ENCODE results near the gene CSDE1.

CSDE1 gene

DNA sequence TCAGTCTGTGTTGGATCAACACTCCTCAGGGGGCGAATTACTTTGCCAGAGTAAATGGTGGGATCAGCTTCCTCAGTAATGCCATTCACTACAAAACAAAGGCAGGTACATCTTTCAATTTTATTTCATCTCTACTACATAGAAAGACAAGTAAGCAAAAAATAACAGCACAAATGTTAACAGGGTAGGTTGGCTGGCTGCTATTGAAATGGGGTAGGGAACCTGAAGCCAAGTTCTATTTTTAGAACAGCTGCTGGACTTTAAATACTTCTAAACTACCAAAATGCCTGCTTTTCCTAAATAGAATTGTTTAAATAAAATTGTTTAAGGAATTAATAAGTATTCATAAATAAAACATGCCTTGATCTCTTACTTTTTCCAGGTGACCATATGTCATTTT is 33.9 kb downstream of the CSDE1 start:
- Histone ChIP-seq H3K27me3 (ENCODE audit: insufficient read depth, poor library complexity, severe bottlenecking) (no peaks in the 10 kb centered on the region), H3K9me3 (ENCODE audit: severe bottlenecking) (no peaks in the 10 kb centered on the region), H3K27ac (ENCODE audit: poor library complexity, severe bottlenecking) (no peak overlapping the region), H3K4me1 (ENCODE audit: insufficient read depth, poor library complexity, severe bottlenecking) (no peaks in the 10 kb centered on the region), H3K4me3 (ENCODE audit: severe bottlenecking) (no peak overlapping the region), H3K36me3 (ENCODE audit: low read depth) (peaks cover 100% of the 10 kb centered on the region)
- ATAC-seq (ENCODE audit: low read depth) (no peak), DNase-seq (ENCODE audit: low spot score) (no peak)
- TF ChIP-seq, protein P1, sequence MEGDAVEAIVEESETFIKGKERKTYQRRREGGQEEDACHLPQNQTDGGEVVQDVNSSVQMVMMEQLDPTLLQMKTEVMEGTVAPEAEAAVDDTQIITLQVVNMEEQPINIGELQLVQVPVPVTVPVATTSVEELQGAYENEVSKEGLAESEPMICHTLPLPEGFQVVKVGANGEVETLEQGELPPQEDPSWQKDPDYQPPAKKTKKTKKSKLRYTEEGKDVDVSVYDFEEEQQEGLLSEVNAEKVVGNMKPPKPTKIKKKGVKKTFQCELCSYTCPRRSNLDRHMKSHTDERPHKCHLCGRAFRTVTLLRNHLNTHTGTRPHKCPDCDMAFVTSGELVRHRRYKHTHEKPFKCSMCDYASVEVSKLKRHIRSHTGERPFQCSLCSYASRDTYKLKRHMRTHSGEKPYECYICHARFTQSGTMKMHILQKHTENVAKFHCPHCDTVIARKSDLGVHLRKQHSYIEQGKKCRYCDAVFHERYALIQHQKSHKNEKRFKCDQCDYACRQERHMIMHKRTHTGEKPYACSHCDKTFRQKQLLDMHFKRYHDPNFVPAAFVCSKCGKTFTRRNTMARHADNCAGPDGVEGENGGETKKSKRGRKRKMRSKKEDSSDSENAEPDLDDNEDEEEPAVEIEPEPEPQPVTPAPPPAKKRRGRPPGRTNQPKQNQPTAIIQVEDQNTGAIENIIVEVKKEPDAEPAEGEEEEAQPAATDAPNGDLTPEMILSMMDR (IDR thresholded peaks at IDR 0.05; ENCODE audit: poor library complexity, severe bottlenecking) = no peak

DNA sequence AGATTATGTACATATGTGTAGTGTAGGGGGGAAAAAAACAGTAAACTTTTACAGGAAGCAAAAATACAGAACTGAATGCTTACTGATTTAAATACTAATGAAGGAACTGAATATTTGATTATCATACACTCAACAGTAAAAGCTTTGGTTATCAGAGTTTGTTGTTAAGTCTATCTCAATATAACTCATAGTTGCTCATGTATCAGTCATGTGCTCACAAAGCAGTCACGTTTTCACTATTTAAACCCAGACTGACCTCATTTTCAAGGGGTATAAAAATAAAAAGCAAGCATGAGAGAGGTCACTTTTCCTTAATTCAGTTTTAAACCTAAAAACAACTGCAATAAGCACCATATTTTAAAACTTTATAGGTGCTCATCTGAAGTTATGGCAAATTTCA is 34.3 kb downstream of the CSDE1 start:
- H3K27ac ChIP-seq (ENCODE audit: poor library complexity, severe bottlenecking) = no peak overlapping the region
- no peak overlapping the region for H3K4me3 ChIP-seq (ENCODE audit: severe bottlenecking)
- DNase-seq (ENCODE audit: low spot score) (no peak), ATAC-seq (ENCODE audit: low read depth) (no peak)
- peaks cover 100% of the 10 kb centered on the region for H3K36me3 ChIP-seq (ENCODE audit: low read depth)
- H3K27me3 ChIP-seq (ENCODE audit: insufficient read depth, poor library complexity, severe bottlenecking) = no peaks in the 10 kb centered on the region
- H3K9me3 ChIP-seq (ENCODE audit: severe bottlenecking) = no peaks in the 10 kb centered on the region
- H3K4me1 ChIP-seq (ENCODE audit: insufficient read depth, poor library complexity, severe bottlenecking) = no peaks in the 10 kb centered on the region
- TF ChIP-seq, protein P1 (IDR thresholded peaks at IDR 0.05; ENCODE audit: poor library complexity, severe bottlenecking) = no peak

DNA sequence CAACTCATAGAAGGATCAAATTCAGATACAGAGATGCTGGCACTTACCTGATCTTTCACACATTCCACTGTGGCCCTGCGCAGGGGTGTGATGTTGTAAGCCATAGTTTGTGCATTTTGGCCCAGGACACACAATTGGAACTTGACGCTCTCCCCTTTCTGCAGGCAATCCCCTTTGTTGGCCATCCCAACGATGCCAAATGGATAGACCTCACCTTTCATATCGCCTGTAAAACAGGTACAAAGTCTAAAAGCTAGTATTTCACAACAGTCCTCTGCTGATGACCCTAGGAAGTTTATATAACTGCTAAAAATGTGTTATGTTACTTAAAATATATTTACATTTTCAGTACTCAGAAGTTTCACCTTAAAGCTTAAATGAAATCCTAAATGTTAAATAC is 37.3 kb downstream of the CSDE1 start:
- Histone ChIP-seq H3K36me3 (ENCODE audit: low read depth) (peaks cover 91% of the 10 kb centered on the region), H3K27ac (ENCODE audit: poor library complexity, severe bottlenecking) (no peak overlapping the region), H3K27me3 (ENCODE audit: insufficient read depth, poor library complexity, severe bottlenecking) (no peaks in the 10 kb centered on the region), H3K4me1 (ENCODE audit: insufficient read depth, poor library complexity, severe bottlenecking) (peaks cover 8% of the 10 kb centered on the region), H3K4me3 (ENCODE audit: severe bottlenecking) (no peak overlapping the region), H3K9me3 (ENCODE audit: severe bottlenecking) (no peaks in the 10 kb centered on the region)
- no peak for DNase-seq (ENCODE audit: low spot score)
- no peak for ATAC-seq (ENCODE audit: low read depth)
- TF ChIP-seq, protein P1 (IDR thresholded peaks at IDR 0.05; ENCODE audit: poor library complexity, severe bottlenecking) = no peak

DNA sequence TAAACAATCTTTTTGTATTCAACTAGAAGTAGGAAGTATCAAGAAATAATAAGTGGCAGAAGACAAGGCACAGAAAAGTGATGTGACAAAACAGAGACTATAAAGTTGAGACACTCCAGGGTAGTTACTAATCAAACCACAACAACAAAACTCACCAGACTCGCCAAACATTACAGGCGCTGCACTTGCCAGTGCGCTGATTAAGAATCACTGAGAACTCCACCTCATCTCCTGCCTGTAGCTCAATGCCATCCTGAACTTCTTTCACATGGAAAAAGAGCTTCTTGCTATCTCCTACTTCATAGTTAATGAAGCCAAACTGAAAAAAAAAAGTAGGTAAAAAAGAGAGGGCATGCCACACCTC is 38.4 kb downstream of the CSDE1 start:
- H3K27ac ChIP-seq (ENCODE audit: poor library complexity, severe bottlenecking) = no peak overlapping the region
- TF ChIP-seq, protein P1 (IDR thresholded peaks at IDR 0.05; ENCODE audit: poor library complexity, severe bottlenecking) = no peak
- ATAC-seq (ENCODE audit: low read depth) (no peak), DNase-seq (ENCODE audit: low spot score) (no peak)
- peaks cover 19% of the 10 kb centered on the region for H3K4me1 ChIP-seq (ENCODE audit: insufficient read depth, poor library complexity, severe bottlenecking)
- no peaks in the 10 kb centered on the region for H3K9me3 ChIP-seq (ENCODE audit: severe bottlenecking)
- H3K4me3 ChIP-seq (ENCODE audit: severe bottlenecking) = no peak overlapping the region
- H3K36me3 ChIP-seq (ENCODE audit: low read depth) = peaks cover 91% of the 10 kb centered on the region
- H3K27me3 ChIP-seq (ENCODE audit: insufficient read depth, poor library complexity, severe bottlenecking) = no peaks in the 10 kb centered on the region

DNA sequence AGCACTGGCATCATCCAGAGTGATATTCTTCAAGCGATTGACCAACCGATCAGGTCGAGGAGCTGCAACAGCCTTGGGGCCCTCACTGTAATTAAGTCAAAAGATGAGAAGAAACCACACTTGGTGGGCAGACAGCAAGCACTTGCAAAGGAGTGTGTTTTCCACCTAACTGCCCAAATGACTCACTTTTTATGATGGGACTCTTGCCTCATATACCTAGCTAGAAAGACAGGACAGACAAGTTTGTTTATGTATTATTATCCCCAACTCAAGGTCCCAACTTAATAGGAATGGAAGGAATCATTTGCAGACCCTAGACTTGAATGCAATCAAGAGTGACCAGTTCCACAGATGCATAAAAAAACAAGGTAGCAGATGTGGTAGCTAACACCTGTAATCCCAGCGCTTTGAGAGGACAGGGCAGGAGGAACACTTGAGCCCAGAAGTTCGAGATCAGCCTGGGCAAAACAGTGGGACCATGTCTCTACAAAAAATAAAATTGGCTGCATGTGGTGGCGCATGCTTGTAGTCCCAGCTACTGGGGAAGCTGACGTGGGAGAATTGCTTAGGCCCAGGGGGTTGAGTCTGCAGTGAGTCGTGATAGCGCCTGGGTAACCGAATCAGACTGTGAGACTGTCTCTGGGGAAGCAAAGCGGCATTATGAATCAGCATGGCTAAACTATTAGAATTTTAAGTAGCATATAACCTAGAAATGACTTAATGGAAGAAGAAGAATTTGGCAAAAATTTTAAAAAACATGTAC is 38.9 kb downstream of the CSDE1 start:
- TF ChIP-seq, protein P1 (IDR thresholded peaks at IDR 0.05; ENCODE audit: poor library complexity, severe bottlenecking) = no peak
- no peak for ATAC-seq (ENCODE audit: low read depth)

More for the DNA sequence above, 38.9 kb downstream of the CSDE1 start:
- no peak for DNase-seq (ENCODE audit: low spot score)
- H3K27me3 ChIP-seq (ENCODE audit: insufficient read depth, poor library complexity, severe bottlenecking) = no peaks in the 10 kb centered on the region
- H3K4me1 ChIP-seq (ENCODE audit: insufficient read depth, poor library complexity, severe bottlenecking) = peaks cover 19% of the 10 kb centered on the region
- no peak overlapping the region for H3K27ac ChIP-seq (ENCODE audit: poor library complexity, severe bottlenecking)
- peaks cover 90% of the 10 kb centered on the region for H3K36me3 ChIP-seq (ENCODE audit: low read depth)
- H3K9me3 ChIP-seq (ENCODE audit: severe bottlenecking) = no peaks in the 10 kb centered on the region
- H3K4me3 ChIP-seq (ENCODE audit: severe bottlenecking) = no peak overlapping the region

Measured in RWPE2 (cell line).